Keratinocyte (primary cell): Measurements from ENCODE around the gene KCNMA1. TPM values are rescaled to one million over a fixed set of nuclear protein-coding genes. Genes with fewer than 3 reads are reported as not detected.

Experiments used
- DNase-seq: peaks from one replicate; pipeline ENCODE4 v3.0.0-alpha.2; 2011; ENCODE audit warnings: low read depth, missing footprints, low spot score
- FAIRE-seq: peaks from 2 replicates; lab custom pipeline; 2011; peaks lifted over from hg19 to GRCh38; lab: Jason Lieb, UNC
- H2AFZ ChIP-seq: 2 replicates; pipeline ENCODE4 v1.6.0; 2012; ENCODE audit warnings: low read length, control low read depth, inconsistent platforms; ENCODE audit not compliant: control insufficient read depth
- H3K27ac ChIP-seq: 2 replicates; pipeline ENCODE4 v1.5.1; 2011; ENCODE audit warnings: low read length; ENCODE audit not compliant: control insufficient read depth, insufficient read depth
- H3K27me3 ChIP-seq: 3 replicates; pipeline ENCODE4 v1.6.0; 2011; ENCODE audit warnings: low read length; ENCODE audit not compliant: control insufficient read depth, insufficient read depth; ENCODE audit errors: extremely low read depth
- H3K36me3 ChIP-seq, 2 experiments: 2 replicates in 1 of 2; 3 replicates in 1 of 2; pipeline ENCODE4 v1.5.1; 2011; ENCODE audit warnings: low read length in 2 of 2, mild to moderate bottlenecking in 1 of 2; ENCODE audit not compliant: control insufficient read depth in 2 of 2, insufficient read depth in 2 of 2; ENCODE audit errors: extremely low read depth in 1 of 2
- H3K4me1 ChIP-seq: 3 replicates; pipeline ENCODE4 v1.5.1; 2011; ENCODE audit warnings: low read length; ENCODE audit not compliant: control insufficient read depth, insufficient read depth; ENCODE audit errors: extremely low read depth
- H3K4me2 ChIP-seq: 3 replicates; pipeline ENCODE4 v1.6.0; 2011; ENCODE audit warnings: low read depth, low read length; ENCODE audit not compliant: control insufficient read depth, insufficient read depth; ENCODE audit errors: extremely low read depth
- H3K4me3 ChIP-seq, 3 experiments: fragments of 200-600 bp in 1 of 3; sonication (generic) in 1 of 3; 2 replicates in 2 of 3; 3 replicates in 1 of 3; pipeline ENCODE4 v1.5.1; 2011 to 2016; ENCODE audit warnings: low read length in 3 of 3, mild to moderate bottlenecking in 3 of 3, control low read depth in 2 of 3, inconsistent platforms in 1 of 3, low read depth in 1 of 3, mixed read lengths in 1 of 3, mixed run types in 1 of 3, moderate library complexity in 1 of 3; ENCODE audit not compliant: control insufficient read depth in 2 of 3, insufficient read depth in 2 of 3; ENCODE audit errors: extremely low read depth in 1 of 3
- H3K79me2 ChIP-seq: 2 replicates; pipeline ENCODE4 v1.6.0; 2012; ENCODE audit warnings: low read length; ENCODE audit not compliant: control insufficient read depth, insufficient read depth
- H3K9ac ChIP-seq: 3 replicates; pipeline ENCODE4 v1.6.0; 2011; ENCODE audit warnings: low read length; ENCODE audit not compliant: control insufficient read depth, insufficient read depth; ENCODE audit errors: extremely low read depth
- H3K9me1 ChIP-seq: 3 replicates; pipeline ENCODE4 v1.6.0; 2011; ENCODE audit warnings: low read length; ENCODE audit not compliant: control insufficient read depth, insufficient read depth; ENCODE audit errors: extremely low read depth
- H3K9me3 ChIP-seq: 2 replicates; pipeline ENCODE4 v1.5.1; 2012; ENCODE audit warnings: low read depth, low read length; ENCODE audit not compliant: control insufficient read depth
- H4K20me1 ChIP-seq: 3 replicates; pipeline ENCODE4 v1.6.0; 2011; ENCODE audit warnings: low read length; ENCODE audit not compliant: control insufficient read depth, insufficient read depth; ENCODE audit errors: extremely low read depth
- CTCF ChIP-seq, 3 experiments: IDR thresholded peaks in 1 of 3; conservative IDR thresholded peaks in 1 of 3; optimal IDR thresholded peaks in 1 of 3; 2 replicates in 2 of 3; 3 replicates in 1 of 3; pipeline versions ENCODE3 to v1.5.1; 2011; ENCODE audit warnings: low read length in 3 of 3, mild to moderate bottlenecking in 3 of 3, moderate library complexity in 2 of 3, control low read depth in 1 of 3, inconsistent platforms in 1 of 3; ENCODE audit not compliant: insufficient read depth in 2 of 3; ENCODE audit errors: extremely low read depth in 1 of 3
- EZH2 ChIP-seq: IDR thresholded peaks from one replicate; pipeline ENCODE4 v1.6.1; 2012; ENCODE audit warnings: inconsistent platforms, mild to moderate bottlenecking, low read length, moderate library complexity
- dilution Hi-C: fragments of 300-500 bp; cut with MboI; formaldehyde crosslinking; loops from one replicate; pipeline ENCODE4 v1.7.0; 2020; ENCODE audit warnings: low sequenced_read_pairs; ENCODE audit not compliant: extremely low pct_ligation_motif_present
- polyA plus RNA-seq, 5 experiments: library from polyadenylated mRNA; depleted of rRNA in 3 of 5; stranded (reverse) in 3 of 5; stranded (forward) in 1 of 5; unstranded in 1 of 5; fragments of >200 nt; gene quantifications; 1 replicate in 1 of 5; 2 replicates in 3 of 5; 3 replicates in 1 of 5; pipeline versions ENCODE4 v1.2.1 to v1.2.3, GENCODE V29; 2011 to 2012; ENCODE audit warnings: missing spikeins in 2 of 5, low read depth in 1 of 5, low replicate concordance in 1 of 5

Gene KCNMA1
- polyA plus RNA-seq, 1 donor (not counting 4 experiments of a cell fraction or from before 2014, with no cell fraction given), result 6.3 TPM

- no peak for FAIRE-seq
- Histone ChIP-seq H4K20me1 (no peaks in the 10 kb centered on the region), H3K4me3 (no peak overlapping the region), H3K9me3 (no peaks in the 10 kb centered on the region), H3K9me1 (no peaks in the 10 kb centered on the region), H3K36me3 (no peaks in the 10 kb centered on the region), H2AFZ (no peak overlapping the region), H3K9ac (no peak overlapping the region), H3K4me1 (peaks cover 5% of the 10 kb centered on the region), H3K4me2 (no peak overlapping the region), H3K79me2 (no peaks in the 10 kb centered on the region), H3K27me3 (peaks cover 8% of the 10 kb centered on the region), H3K27ac (no peak overlapping the region)
- dilution Hi-C loops, result no loop called here
- no peak for DNase-seq
- TF ChIP-seq CTCF (optimal IDR thresholded peaks at IDR 0.05 in 1 of 3, IDR thresholded peaks at IDR 0.05 in 1 of 3, conservative IDR thresholded peaks at IDR 0.05 in 1 of 3; ENCODE audit: extremely low read depth in 1 of 3, insufficient read depth in 2 of 3, low read length in 3 of 3) (no peak), EZH2 (no peak)
These were observed 30.1 kb upstream of the KCNMA1 start for GRCh38 chr10:77667426-77668324.

GRCh38 chr10:77666821-77667220 lies 29.2 kb upstream of the KCNMA1 start:
- no peak overlapping the region for H2AFZ ChIP-seq
- H3K4me2 ChIP-seq, result no peak overlapping the region
- H3K9me3 ChIP-seq, result no peaks in the 10 kb centered on the region
- H3K9me1 ChIP-seq, result no peaks in the 10 kb centered on the region
- peaks cover 5% of the 10 kb centered on the region for H3K4me1 ChIP-seq
- no peak overlapping the region for H3K4me3 ChIP-seq
- H3K79me2 ChIP-seq, result no peaks in the 10 kb centered on the region
- H3K9ac ChIP-seq, result no peak overlapping the region
- no peaks in the 10 kb centered on the region for H3K36me3 ChIP-seq
- no peak for TF ChIP-seq EZH2
- no peak for TF ChIP-seq CTCF (optimal IDR thresholded peaks at IDR 0.05 in 1 of 3, IDR thresholded peaks at IDR 0.05 in 1 of 3, conservative IDR thresholded peaks at IDR 0.05 in 1 of 3; ENCODE audit: extremely low read depth in 1 of 3, insufficient read depth in 2 of 3, low read length in 3 of 3)
- H4K20me1 ChIP-seq, result no peaks in the 10 kb centered on the region
- dilution Hi-C loops, result no loop called here
- no peak for FAIRE-seq
- peaks cover 6% of the 10 kb centered on the region for H3K27me3 ChIP-seq
- no peak for DNase-seq
- no peak overlapping the region for H3K27ac ChIP-seq
